Hematopoietic multipotent progenitor cell treated with erythropoietin and hydrocortisone succinate and interleukin-3 and kit ligand, for 6 days (in vitro differentiated cells): Measurements from ENCODE around the gene HTATIP2.
A peak's percentile ranks its signal among the peaks of the same experiment; 100 is the strongest.
"Not testable (repeated sequence)": the region's sequence is repeated elsewhere in the genome, so short reads cannot be mapped to it uniquely, and the experiment has no call there.

Source experiments
- DNase-seq: peaks from one replicate; pipeline ENCODE4 v3.0.0-alpha.2; 2015

Gene HTATIP2

DNA sequence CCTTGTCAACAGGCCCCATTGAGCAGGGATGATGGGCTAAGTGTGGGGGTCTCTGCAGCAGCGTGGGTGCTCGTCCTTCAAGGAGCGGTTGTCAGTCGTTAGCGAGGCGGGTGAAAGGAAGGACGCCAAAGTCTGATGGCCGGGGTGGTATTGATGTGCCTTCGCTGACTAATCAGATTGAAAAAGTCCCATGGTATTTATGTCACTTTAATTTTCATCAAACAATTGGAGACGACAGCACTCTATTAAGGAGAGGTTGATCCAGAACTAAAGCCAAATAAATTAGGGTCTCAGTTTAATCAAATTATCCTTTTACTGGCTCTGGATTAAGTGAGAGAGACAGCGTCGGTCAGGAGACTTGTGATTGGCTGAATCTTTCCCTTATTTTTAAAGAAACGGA, 9.6 kb downstream of the HTATIP2 start:
- DNase-seq = no peak

DNA sequence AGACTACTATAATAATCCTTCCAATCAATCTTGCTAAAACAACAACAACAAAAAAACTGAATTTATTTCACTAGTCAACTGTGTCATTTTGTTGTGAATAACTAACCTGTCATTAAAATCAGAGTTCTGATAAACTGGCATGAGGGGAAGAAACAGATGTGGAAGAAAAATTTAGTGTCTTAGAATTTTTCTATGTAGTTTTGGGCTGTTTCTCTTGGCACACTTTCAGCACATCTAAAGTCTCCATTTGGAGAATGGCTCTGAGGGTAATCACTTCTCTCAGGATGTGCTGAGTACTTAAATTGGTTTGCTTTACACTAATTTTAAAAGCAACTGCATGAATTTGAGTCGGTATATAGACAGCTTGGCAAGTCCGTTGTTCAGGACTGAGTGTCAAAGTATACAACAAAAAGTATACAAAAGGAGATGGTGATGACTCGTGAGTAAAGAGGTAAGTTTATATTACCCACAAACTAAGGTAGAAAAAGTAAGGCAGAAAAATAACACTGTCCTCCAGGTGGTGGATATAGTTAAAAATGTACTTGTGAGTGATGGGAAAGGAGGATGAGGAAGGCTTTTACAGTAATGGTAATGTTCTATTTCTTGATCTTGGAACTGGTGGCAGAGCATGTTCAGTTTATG, 10.2 kb downstream of the HTATIP2 start:
- DNase-seq = no peak

DNA sequence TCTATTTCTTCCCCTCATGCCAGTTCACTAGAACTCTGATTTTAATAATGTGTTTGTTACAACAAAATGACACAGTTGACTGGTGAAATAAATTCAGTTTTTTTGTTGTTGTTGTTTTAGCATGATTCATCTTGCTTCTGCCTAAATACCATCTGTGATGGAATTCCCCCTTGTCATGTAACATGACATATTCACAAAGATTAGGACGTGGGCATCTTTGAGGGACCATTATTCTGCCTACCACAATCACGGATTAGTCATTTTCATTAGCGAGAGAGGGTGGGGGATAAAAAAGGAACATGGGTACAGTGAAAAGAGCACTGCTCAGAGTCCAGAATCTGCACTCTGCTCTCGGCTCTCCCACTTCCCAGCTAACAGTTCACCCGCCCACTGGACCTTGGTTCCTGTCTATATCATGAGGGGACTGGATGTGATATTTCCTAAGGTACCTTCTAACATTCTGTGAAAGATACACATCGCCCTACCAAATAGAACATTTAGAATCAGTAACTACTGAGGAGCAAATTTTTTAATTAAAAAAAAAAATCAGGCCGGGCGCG, 11.3 kb downstream of the HTATIP2 start:
- DNase-seq = no peak

DNA sequence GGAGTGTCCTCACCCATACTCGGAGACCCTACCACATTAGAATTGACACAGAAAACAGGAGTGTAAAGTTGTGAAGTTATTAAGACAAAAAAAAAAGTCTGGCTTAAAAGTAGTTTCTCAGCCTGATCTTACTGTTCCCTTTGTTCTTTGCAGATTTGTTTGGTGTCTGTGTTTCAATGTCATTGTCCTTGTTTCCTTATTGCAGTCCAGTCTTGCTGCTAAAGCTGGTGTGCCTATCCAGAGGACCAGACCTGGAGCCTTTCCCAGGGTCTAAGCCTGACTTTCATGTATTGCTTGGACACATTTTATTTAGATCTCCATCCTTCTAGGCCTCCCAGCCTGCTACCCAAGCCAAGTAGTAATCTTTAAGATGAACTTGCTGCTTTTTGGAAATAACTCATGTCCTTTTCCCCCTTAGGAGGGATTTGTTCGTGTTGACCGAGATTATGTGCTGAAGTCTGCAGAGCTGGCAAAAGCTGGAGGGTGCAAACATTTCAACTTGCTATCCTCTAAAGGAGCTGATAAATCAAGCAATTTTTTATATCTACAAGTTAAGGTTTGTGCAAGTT, 12.7 kb downstream of the HTATIP2 start:
- DNase-seq = no peak

DNA sequence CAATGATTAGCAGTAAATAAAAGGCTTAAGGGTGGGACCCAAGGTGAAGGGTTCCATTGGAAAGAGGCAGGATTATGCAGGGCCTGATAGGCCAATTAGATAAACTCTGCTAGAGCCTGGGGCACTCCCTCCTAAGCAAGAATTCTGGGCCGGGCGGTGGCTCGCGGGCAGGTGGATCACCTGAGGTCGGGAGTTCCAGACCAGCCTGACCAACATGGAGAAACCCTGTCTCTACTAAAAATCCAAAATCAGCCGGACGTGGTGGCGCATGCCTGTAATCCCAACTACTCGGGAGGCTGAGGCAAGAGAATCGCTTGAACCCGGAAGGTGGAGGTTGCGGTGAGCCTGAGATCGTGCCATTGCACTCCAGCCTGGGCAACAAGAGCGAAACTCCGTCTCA, 22.5 kb downstream of the HTATIP2 start:
- DNase-seq = not testable (repeated sequence)

DNA sequence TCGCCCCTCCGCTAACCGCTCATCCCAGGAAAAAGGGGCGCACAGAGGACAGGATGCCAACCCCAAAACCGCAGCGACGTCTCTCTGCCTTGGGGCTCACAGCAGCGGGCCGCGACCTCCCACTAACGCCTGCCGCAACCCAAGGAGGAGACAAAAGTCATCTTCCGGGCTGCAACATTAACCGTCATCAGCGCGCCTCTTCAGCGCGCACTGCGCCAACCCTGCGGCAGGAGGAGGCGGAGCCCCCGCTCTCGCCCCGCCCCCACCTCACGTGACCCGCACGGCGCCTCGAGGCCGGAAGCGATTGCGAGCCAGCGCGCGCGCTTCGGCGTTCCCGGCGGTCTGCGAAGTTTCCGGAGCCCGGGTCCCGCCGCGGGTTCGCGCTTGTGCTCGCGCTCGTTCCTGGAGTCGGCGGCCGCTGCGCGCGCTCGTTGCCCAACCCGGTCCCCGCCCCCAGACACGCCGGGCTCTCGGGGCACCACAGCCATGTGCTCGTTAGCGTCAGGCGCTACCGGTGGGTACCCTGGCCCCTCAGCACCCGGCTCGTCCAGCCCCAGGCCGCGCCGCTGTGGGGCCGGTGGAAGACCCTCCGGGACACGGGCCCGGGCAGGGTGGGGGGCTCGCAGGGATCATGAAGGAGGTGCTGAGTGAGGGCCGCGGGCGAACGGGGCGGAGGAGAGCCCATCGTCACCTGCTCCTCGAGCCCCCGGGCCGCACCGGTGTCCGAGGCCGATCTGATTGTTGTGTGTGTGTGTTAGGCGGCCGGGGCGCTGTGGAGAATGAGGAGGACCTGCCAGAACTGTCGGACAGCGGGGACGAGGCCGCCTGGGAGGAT, 24.0 kb downstream of the HTATIP2 start, which contains the start of gene PRMT3:
Gene PRMT3, plus strand, starts transcription at position 456 of the 835 bp plus-strand sequence. Its CDS starts 31 bp downstream, at position 487.
- peak; percentile 96 for DNase-seq

DNA sequence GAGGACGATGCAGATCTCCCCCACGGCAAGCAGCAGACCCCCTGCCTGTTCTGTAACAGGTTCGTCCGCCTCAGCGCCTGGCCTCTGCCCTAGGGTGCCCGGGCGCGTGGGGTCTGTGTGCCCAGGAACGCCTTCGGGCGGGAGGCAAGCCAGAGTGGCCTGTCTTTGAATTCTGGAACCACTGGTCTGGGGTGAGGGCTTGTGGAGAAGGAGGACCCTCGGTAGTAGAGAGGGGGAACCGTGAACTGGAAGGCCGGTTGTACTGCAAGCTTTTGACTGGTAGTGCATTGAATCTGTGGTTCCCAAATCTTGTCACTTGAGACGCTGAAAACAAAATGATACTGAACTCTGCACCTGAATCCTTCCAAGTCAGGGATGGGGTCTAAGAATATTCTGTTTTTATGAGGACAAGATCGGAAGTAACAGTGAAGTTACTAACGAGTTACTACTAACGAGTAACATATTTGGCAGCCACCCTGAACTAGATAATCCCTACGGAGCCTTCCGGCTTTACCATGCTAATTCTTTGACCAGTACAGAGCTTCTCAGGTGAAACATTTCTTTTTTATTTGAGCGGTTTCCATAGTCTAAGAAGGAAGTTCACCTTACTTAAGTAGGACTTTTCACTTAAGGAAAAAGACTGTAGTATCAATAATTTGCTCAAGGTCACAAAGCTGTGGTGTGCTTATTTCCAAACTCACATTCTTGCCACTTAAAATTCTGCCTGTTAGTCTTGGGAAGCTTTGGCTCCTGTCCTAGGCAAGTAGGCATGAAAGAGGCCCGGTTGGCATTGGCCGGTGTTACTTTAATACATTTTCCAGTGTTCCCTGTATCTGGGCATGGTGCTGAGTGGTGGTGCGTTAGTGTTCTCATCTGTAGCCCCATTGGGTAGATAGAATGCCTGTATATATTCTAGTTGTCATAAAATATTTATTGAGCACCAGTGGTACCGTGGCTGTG, 24.9 kb downstream of the HTATIP2 start:
- DNase-seq = peak; percentile 44

DNA sequence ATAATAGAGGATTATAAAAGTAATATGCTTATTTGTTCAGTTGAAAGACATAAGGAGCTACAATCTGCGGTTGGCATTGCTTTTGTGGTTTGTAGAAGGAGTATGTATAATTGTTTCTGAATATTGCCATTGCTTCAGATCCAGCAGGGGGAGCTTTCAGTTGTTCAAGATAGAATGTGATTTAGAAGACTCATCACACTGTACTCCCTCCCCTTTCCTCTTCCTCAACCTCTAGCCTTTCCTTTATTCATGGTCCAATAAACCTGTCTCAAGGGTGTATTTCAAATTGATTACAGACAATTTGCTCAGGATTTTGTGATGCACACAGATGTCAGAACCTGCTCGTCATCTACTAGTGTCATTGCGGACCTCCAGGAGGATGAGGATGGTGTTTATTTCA, 33.8 kb downstream of the HTATIP2 start:
- DNase-seq = peak; percentile 85

DNA sequence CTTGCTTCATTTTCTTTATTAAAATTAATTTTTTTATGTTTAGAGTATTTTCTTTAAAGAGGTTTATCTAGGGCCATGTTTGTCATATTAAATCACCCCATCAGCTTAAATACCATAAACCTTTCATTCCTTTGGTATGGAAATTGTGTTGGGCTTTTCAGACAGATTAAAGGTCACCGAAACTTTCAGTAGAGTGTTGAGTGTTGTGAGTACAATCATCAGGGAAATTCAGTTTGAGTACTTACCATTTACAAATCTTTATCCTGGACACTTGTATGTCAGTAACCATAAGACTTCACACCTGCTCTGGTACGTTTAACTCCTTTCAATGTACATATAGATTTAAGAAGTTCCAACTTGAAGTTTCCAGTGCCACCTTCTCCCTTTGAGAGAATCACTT, 36.0 kb downstream of the HTATIP2 start:
- DNase-seq = no peak

DNA sequence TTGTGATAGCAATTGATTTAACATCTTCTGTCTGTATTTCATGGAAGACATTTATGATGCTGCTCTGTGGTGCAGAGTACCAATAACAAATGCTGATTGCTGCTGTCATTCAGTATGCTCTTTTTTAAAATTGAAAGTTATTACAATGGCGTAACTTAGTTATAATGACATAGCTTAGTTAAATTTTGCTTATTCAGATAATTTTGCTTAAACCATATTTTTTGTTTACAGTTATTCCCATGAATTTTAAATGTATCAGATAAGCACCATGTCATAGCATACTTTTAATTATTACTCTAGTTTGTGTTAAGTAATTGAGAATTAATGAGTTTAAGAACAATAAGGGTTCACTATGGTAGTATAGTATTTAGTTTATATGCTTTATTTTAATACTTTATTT, 39.5 kb downstream of the HTATIP2 start:
- DNase-seq = no peak

DNA sequence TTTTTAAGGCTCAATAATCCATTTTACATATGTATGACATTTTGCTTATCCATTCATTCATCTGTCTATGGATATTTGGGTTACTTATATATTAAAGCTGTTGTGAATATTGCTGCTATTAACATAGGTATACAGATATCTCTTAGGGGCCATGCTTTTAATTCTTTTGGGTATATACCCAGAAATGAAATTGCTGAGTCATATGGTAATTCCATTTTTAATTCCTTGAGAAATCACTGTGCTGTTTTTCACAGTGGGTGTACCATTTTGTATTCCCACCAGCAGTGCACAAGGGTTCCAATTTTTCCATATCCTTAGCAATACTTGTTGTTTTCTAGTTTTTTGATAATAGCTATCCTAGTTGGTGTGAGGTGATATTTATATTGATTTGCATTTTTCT, 43.0 kb downstream of the HTATIP2 start:
- DNase-seq = no peak

DNA sequence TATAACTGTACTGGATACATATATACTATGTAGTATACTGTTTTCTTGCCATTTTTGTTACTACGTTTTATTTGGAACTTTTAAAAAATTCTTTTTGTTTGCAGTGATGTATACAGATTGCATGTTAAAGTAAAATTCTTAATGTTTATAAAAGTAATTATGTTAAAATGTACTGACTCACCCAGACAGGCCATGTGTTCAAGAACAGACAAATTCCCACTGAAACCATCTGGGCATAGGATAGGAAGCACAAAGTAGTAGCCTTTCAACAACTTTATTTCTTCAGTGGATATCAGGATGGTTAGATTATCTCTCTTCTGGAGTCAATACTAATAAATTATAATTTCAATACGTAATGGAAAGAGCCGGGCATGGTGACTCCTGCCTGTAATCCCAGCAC, 43.8 kb downstream of the HTATIP2 start:
- no peak for DNase-seq

DNA sequence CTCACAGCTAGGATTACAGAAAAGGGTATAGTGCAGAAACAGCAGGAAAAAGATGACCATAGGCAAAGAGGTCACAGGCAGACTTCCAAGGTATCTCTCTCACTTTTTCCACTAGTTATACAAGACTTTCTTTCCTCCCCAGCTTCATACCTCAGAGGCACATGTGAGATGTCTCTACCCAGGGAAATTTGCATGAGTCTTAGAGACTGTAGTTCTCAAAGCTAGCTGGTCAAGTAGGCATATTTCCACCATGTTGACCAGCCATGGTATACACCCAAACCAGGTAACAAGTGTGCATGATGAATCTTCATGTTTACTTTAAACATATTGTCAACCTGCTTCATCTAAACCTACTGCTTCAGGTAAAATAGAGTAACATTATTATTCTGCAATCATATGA, 51.9 kb downstream of the HTATIP2 start:
- no peak for DNase-seq

DNA sequence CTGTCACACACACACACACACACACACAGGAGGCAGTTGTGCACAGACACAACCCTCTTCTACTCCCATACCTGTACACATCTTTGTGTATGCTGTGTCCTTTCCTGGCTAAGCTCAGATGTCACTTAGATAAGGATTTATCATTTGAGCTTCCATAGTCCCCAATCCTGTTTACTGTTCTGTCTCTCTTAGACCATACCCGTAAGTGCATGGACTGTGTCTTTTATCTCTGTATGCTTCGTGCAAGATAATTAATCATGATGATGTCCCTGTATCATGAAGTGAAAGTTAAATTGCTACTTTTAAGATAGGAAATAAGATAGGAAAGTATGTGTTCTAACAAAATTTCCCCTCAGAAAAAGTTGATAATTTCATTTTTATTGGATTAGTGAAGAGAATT, 54.3 kb downstream of the HTATIP2 start:
- no peak for DNase-seq

DNA sequence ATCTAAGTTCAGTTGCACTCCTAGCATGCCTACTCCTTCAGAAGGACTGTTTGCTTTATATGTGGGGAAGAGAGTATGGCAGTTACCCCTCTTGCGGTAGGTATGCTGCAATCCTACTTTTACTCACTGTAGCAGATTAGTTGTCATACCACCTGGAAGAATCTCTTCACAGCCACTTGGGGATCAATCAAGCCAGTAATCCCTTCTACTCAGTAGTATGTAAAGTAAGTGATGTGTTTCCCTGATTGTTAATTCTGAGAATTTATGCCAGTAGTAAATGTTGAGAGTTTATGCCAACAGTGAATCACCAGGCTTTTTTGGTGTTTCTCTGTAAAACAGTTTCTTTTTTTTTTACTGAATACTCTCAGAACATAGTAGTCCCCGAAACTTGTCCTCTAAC, 58.4 kb downstream of the HTATIP2 start:
- no peak for DNase-seq

DNA sequence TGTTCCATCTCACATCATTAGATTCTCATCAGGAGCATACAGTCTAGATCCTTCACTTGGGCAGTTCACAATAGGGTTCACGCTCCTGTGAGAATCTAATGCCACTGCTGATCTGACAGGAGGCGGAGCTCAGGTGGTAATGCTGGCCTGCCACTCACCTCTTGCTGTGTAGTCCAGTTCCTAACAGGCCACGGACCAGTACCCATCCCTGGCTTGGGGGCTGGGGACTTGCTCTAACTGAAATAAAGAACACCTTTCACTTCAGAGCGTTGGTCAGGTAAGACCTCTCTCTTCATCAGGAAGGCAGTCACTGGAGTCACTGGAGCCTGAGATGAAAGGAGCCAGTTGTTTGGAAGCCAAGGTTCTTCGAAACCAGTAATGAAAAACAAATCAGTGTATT, 65.7 kb downstream of the HTATIP2 start:
- no peak for DNase-seq
